ENCODE measurements around the gene THSD7B.

DNA sequence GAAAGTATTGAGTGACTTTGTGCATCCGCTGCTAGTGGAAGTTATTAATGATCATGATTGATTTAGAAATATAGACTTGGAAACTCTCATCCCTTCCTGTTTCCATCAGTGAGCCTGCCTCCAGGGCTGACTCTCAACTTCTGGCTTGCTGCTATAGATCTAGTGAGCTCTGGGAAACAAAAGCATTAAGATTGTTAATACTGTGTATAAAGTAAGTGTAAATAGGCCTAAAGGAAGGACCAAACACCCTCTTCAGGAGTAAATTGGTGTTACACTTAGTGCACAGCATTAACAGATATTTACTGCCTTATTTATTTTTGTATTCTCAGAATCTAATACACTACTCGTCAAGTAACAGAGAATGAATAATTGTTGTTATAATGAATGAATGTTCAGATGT is 285.6 kb downstream of the THSD7B start:
- TF ChIP-seq ZNF274 (IDR thresholded peaks at IDR 0.05; ENCODE audit: low read depth, low read length) (no peak), YY1 (IDR thresholded peaks at IDR 0.05; ENCODE audit: insufficient read depth, insufficient read length) (no peak)
